CD4-positive, alpha-beta T cell (primary cell): Measurements from ENCODE around the gene TOMT. TPM values are rescaled to one million over a fixed set of nuclear protein-coding genes. Genes with fewer than 3 reads are reported as not detected.
"Not testable (repeated sequence)": the region's sequence is repeated elsewhere in the genome, so short reads cannot be mapped to it uniquely, and the experiment has no call there.

Experiments
- ATAC-seq: fragments of 200-7000 bp; cut with Tn5 transposase; one replicate; pipeline ENCODE4 v1.10.0; 2022; ENCODE audit warnings: mild to moderate bottlenecking; ENCODE audit not compliant: poor library complexity
- CTCF ChIA-PET: fragments of 350-600 bp; sonication (Branson Sonifier 250); formaldehyde crosslinking; loops from one replicate; lab custom pipeline; 2021; ENCODE audit warnings: antibody characterized with exemption, inconsistent platforms; lab: Charles Lee
- POLR2A ChIA-PET: fragments of 350-600 bp; sonication (Branson Sonifier 250); formaldehyde crosslinking; loops from one replicate; lab custom pipeline; 2021; ENCODE audit warnings: antibody characterized with exemption, inconsistent platforms; lab: Charles Lee
- DNase-seq, 14 experiments: peaks; one replicate each; pipeline ENCODE4 v3.0.0-alpha.2; 2013 to 2020; ENCODE audit warnings: mixed read lengths in 2 of 14
- H3K27ac ChIP-seq, 2 donors: one replicate each; pipeline versions ENCODE4 v1.5.1 to v1.7.0; 2013; ENCODE audit warnings: low read length in 2 of 2, low read depth in 1 of 2, mild to moderate bottlenecking in 1 of 2
- H3K27me3 ChIP-seq, 2 experiments: 1 replicate in 1 of 2; 2 replicates in 1 of 2; pipeline versions ENCODE4 v1.6.1 to v1.7.0; 2013; ENCODE audit warnings: low read length in 2 of 2, control low read depth in 1 of 2, mild to moderate bottlenecking in 1 of 2, moderate library complexity in 1 of 2; ENCODE audit not compliant: insufficient read depth in 2 of 2, control insufficient read depth in 1 of 2
- H3K36me3 ChIP-seq: one replicate; pipeline ENCODE4 v1.6.1; 2013; ENCODE audit warnings: low read length, control low read depth; ENCODE audit not compliant: insufficient read depth
- H3K4me1 ChIP-seq: one replicate; pipeline ENCODE4 v1.6.1; 2013; ENCODE audit warnings: low read length, control low read depth; ENCODE audit not compliant: insufficient read depth
- H3K4me3 ChIP-seq: one replicate; pipeline ENCODE4 v1.5.1; 2013; ENCODE audit warnings: mild to moderate bottlenecking, low read length, moderate library complexity
- H3K9me3 ChIP-seq, 2 experiments: 1 replicate in 1 of 2; 2 replicates in 1 of 2; pipeline versions ENCODE4 v1.6.1 to v1.7.0; 2013; ENCODE audit warnings: low read length in 2 of 2, mild to moderate bottlenecking in 2 of 2, control low read depth in 1 of 2, moderate library complexity in 1 of 2; ENCODE audit not compliant: control insufficient read depth in 1 of 2, insufficient read depth in 1 of 2
- H3K27ac Mint-ChIP-seq: one replicate; pipeline ENCODE4 v1.8.0; 2020; ENCODE audit warnings: mixed read lengths
- H3K27me3 Mint-ChIP-seq: one replicate; pipeline ENCODE4 v1.8.0; 2021; ENCODE audit warnings: mixed read lengths
- H3K36me3 Mint-ChIP-seq: one replicate; pipeline ENCODE4 v1.8.0; 2021; ENCODE audit warnings: low read depth, mixed read lengths
- H3K4me1 Mint-ChIP-seq: one replicate; pipeline ENCODE4 v1.8.0; 2021; ENCODE audit warnings: low read depth, mixed read lengths
- H3K4me3 Mint-ChIP-seq: one replicate; pipeline ENCODE4 v1.8.0; 2020; ENCODE audit warnings: mild to moderate bottlenecking, mixed read lengths
- H3K9me3 Mint-ChIP-seq: one replicate; pipeline ENCODE4 v1.8.0; 2020; ENCODE audit warnings: mixed read lengths
- intact Hi-C, 2 experiments: fragments of 100-400 bp; cut with DNase I in 1 of 2; cut with micrococcal nuclease in 1 of 2; formaldehyde crosslinking; loops; one replicate each; pipeline versions ENCODE4 v1.15.1 to v1.9.0; 2023 to 2025; cut with DNase I, micrococcal nuclease
- total RNA-seq, 174 experiments: library from RNA in 2 of 174; stranded (reverse) in 2 of 174; gene quantifications; one replicate each; pipeline ENCODE4 v1.2.3 and lab custom pipeline; 2021 to 2026
- TF ChIP-seq, protein P1 (sequence below): fragments of 200-600 bp; IDR thresholded peaks from one replicate; pipeline ENCODE4 v1.8.0; 2022; ENCODE audit warnings: antibody characterized with exemption, mild to moderate bottlenecking

TOMT gene
- total RNA-seq, 2 experiments from 2014 or later, result not detected

- H3K4me3 ChIP-seq, result no peak overlapping the region
- POLR2A ChIA-PET, result no interaction called here
- no peaks in the 10 kb centered on the region for H3K36me3 ChIP-seq
- H3K27me3 ChIP-seq, result no peaks in the 10 kb centered on the region
- CTCF ChIA-PET, result no interaction called here
- Mint-ChIP-seq H3K4me1 (no peaks in the 10 kb centered on the region), H3K27ac (no peak overlapping the region), H3K4me3 (no peak overlapping the region), H3K9me3 (no peaks in the 10 kb centered on the region), H3K27me3 (peaks cover 11% of the 10 kb centered on the region), H3K36me3 (no peaks in the 10 kb centered on the region)
- H3K4me1 ChIP-seq, result no peaks in the 10 kb centered on the region
- TF ChIP-seq, protein P1, sequence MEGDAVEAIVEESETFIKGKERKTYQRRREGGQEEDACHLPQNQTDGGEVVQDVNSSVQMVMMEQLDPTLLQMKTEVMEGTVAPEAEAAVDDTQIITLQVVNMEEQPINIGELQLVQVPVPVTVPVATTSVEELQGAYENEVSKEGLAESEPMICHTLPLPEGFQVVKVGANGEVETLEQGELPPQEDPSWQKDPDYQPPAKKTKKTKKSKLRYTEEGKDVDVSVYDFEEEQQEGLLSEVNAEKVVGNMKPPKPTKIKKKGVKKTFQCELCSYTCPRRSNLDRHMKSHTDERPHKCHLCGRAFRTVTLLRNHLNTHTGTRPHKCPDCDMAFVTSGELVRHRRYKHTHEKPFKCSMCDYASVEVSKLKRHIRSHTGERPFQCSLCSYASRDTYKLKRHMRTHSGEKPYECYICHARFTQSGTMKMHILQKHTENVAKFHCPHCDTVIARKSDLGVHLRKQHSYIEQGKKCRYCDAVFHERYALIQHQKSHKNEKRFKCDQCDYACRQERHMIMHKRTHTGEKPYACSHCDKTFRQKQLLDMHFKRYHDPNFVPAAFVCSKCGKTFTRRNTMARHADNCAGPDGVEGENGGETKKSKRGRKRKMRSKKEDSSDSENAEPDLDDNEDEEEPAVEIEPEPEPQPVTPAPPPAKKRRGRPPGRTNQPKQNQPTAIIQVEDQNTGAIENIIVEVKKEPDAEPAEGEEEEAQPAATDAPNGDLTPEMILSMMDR, result no peak
- ATAC-seq, result no peak
- DNase-seq, result no peak
- no peak overlapping the region for H3K27ac ChIP-seq
- intact Hi-C loops, result no loop called here
- H3K9me3 ChIP-seq, result peaks cover 0 to 5% of the 10 kb centered on the region in 2 experiments
These were observed 33.8 kb downstream of the TOMT start for GRCh38 chr11:72139500-72139899.

GRCh38 chr11:72140661-72141060 lies 34.9 kb downstream of the TOMT start:
- Mint-ChIP-seq H3K4me1 (no peaks in the 10 kb centered on the region), H3K27me3 (peaks cover 11% of the 10 kb centered on the region), H3K27ac (no peak overlapping the region), H3K36me3 (no peaks in the 10 kb centered on the region), H3K9me3 (no peaks in the 10 kb centered on the region), H3K4me3 (no peak overlapping the region)
- CTCF ChIA-PET, result no interaction called here
- Histone ChIP-seq H3K4me3 (no peak overlapping the region), H3K9me3 (peaks cover 0 to 5% of the 10 kb centered on the region in 2 experiments), H3K36me3 (no peaks in the 10 kb centered on the region), H3K27me3 (no peaks in the 10 kb centered on the region), H3K4me1 (no peaks in the 10 kb centered on the region), H3K27ac (no peak overlapping the region)
- DNase-seq (no peak), ATAC-seq (no peak)
- intact Hi-C loops, result loop anchor here in 1 of 2 experiments (2.0 kb wide), 1 partner anchor 26 kb away; no protein-coding TSS in a partner anchor
- POLR2A ChIA-PET, result no interaction called here
- TF ChIP-seq, protein P1, result no peak

- H3K9me3 Mint-ChIP-seq, result no peaks in the 10 kb centered on the region
- H3K4me1 ChIP-seq, result no peaks in the 10 kb centered on the region
- H3K36me3 Mint-ChIP-seq, result no peaks in the 10 kb centered on the region
- TF ChIP-seq, protein P1, result no peak
- POLR2A ChIA-PET, result no interaction called here
- no peaks in the 10 kb centered on the region for H3K36me3 ChIP-seq
- H3K27ac Mint-ChIP-seq, result no peak overlapping the region
- peaks cover 11% of the 10 kb centered on the region for H3K27me3 Mint-ChIP-seq
- DNase-seq (peak in 1 of 14 experiments; percentile 4), ATAC-seq (peak; percentile 25)
- H3K27me3 ChIP-seq, result no peaks in the 10 kb centered on the region
- no peak overlapping the region for H3K27ac ChIP-seq
- no peaks in the 10 kb centered on the region for H3K4me1 Mint-ChIP-seq
- intact Hi-C loops, result loop anchor here in 1 of 2 experiments (2.0 kb wide), 1 partner anchor 26 kb away; no protein-coding TSS in a partner anchor
- H3K4me3 Mint-ChIP-seq, result no peak overlapping the region
- CTCF ChIA-PET, result no interaction called here
- H3K9me3 ChIP-seq, result peaks cover 0 to under 1% of the 10 kb centered on the region in 2 experiments
- no peak overlapping the region for H3K4me3 ChIP-seq
These were observed 35.3 kb downstream of the TOMT start for GRCh38 chr11:72141066-72141465.

DNA sequence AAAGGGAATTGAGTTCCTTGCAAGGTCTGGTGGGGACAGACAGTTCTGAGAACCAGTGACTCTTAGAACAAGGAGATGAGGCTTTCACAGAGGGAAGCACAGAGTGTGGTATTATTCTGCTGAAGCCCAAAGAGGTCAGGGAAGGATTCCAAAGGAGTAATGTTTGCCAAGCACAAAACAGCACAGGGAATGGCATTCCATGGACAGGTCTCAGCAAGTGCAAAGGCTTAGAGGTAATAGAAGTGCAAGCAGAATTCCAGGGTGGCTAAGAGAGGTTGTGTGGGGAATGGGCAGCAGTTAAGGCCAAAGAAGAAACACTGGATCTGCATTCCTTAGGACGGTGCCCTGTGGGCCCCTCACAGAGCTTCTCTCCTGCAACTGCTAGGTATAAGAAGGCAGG lies 36.4 kb downstream of the TOMT start:
- H3K36me3 ChIP-seq, ATAC-seq, H3K27ac Mint-ChIP-seq, H3K27me3 ChIP-seq, POLR2A ChIA-PET, H3K9me3 Mint-ChIP-seq, H3K4me3 Mint-ChIP-seq, H3K4me3 ChIP-seq, H3K27ac ChIP-seq, H3K36me3 Mint-ChIP-seq, H3K9me3 ChIP-seq, H3K4me1 Mint-ChIP-seq, DNase-seq, H3K4me1 ChIP-seq, CTCF ChIA-PET: not testable (repeated sequence)
- intact Hi-C loops, result loop anchor here in 1 of 2 experiments (2.0 kb wide), 1 partner anchor 39 kb away; no protein-coding TSS in a partner anchor
- peaks cover 11% of the 10 kb centered on the region for H3K27me3 Mint-ChIP-seq

DNA sequence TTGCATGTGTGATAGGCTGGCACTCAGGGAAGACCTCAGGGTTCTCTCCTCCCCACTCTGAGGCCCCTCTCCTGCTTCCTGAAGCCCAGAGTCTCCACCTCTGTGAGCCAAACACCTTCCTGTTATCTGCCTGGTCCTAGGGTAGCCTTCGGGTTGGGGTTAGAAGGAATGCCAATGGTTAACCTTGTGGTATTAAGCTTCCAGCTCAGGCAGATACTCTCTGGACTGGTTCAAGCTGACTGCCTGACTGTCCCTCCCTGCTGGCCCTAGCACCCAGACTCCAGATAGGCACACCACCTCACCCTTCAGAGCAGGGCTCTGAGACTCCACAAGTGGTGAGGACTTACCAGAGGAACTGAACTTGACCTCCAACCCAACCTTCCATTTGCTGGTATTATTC lies 36.8 kb downstream of the TOMT start:
- not testable (repeated sequence) for H3K27ac Mint-ChIP-seq

More for the DNA sequence above, 36.8 kb downstream of the TOMT start:
- H3K4me3 Mint-ChIP-seq, H3K36me3 Mint-ChIP-seq, H3K4me3 ChIP-seq, ATAC-seq, DNase-seq, H3K9me3 ChIP-seq, H3K9me3 Mint-ChIP-seq, H3K36me3 ChIP-seq, H3K4me1 Mint-ChIP-seq, H3K27ac ChIP-seq, H3K4me1 ChIP-seq, POLR2A ChIA-PET, H3K27me3 ChIP-seq: not testable (repeated sequence)
- intact Hi-C loops, result loop anchor here in 1 of 2 experiments (2.0 kb wide), 1 partner anchor 38 kb away; no protein-coding TSS in a partner anchor
- peaks cover 11% of the 10 kb centered on the region for H3K27me3 Mint-ChIP-seq
- CTCF ChIA-PET, result interaction anchor here (1.3 to 2.5 kb wide), 2 partner anchors 52 to 211 kb away, joined by 3 to 13 read pairs; no protein-coding TSS in a partner anchor
